Thymus (tissue), 11 donors: ENCODE results near the gene UTP18. TPM values are rescaled to one million over a fixed set of nuclear protein-coding genes. Genes with fewer than 3 reads are reported as not detected.

ENCODE experiments used
- DNase-seq, 9 donors: peaks; one replicate each; pipeline ENCODE4 v3.0.0-alpha.2; 2013; ENCODE audit warnings: low spot score in 9 of 9, low read depth in 6 of 9, missing footprints in 1 of 9
- H3K27ac ChIP-seq, 2 donors: one replicate each; pipeline ENCODE4 v1.5.1; 2013; ENCODE audit warnings: control low read depth in 1 of 2, low read depth in 1 of 2, low read length in 1 of 2, mild to moderate bottlenecking in 1 of 2, moderate library complexity in 1 of 2
- H3K27me3 ChIP-seq, 2 donors: one replicate each; pipeline ENCODE4 v1.5.1; 2013; ENCODE audit warnings: low read length in 1 of 2; ENCODE audit not compliant: control insufficient read depth in 2 of 2, insufficient read depth in 1 of 2
- H3K36me3 ChIP-seq, 2 donors: one replicate each; pipeline ENCODE4 v1.5.1; 2013; ENCODE audit warnings: low read length in 1 of 2, mild to moderate bottlenecking in 1 of 2, moderate library complexity in 1 of 2; ENCODE audit not compliant: control insufficient read depth in 2 of 2, insufficient read depth in 2 of 2
- H3K4me1 ChIP-seq, 2 donors: one replicate each; pipeline ENCODE4 v1.5.1; 2013; ENCODE audit warnings: low read length in 2 of 2; ENCODE audit not compliant: control insufficient read depth in 2 of 2, insufficient read depth in 2 of 2
- H3K4me3 ChIP-seq, 2 donors: one replicate each; pipeline ENCODE4 v1.5.1; 2013; ENCODE audit warnings: low read length in 2 of 2, control low read depth in 1 of 2, mild to moderate bottlenecking in 1 of 2
- H3K9me3 ChIP-seq, 2 donors: one replicate each; pipeline ENCODE4 v1.5.1; 2013; ENCODE audit warnings: low read length in 1 of 2, mild to moderate bottlenecking in 1 of 2; ENCODE audit not compliant: control insufficient read depth in 2 of 2, insufficient read depth in 1 of 2
- WGBS: extraction: QIAGEN DNeasy Blood & Tissue Kit; methylation state at CpG from one replicate; pipeline ENCODE4 v1.1.7; 2013; 5-methylcytosine and 5-hydroxymethylcytosine counted together
- polyA plus RNA-seq: library from polyadenylated mRNA; stranded (reverse); fragments of 200-250 nt; gene quantifications from one replicate; pipeline ENCODE4 v1.2.3, GENCODE V29; 2013
- total RNA-seq: library from RNA; stranded (reverse); fragments of 120-200 nt; gene quantifications from one replicate; pipeline ENCODE4 v1.2.4, GENCODE V29; 2013
- donor health status: healthy.

Gene UTP18
- total and polyA plus RNA-seq, 2 donors: 37.8 to 56.2 TPM

DNA sequence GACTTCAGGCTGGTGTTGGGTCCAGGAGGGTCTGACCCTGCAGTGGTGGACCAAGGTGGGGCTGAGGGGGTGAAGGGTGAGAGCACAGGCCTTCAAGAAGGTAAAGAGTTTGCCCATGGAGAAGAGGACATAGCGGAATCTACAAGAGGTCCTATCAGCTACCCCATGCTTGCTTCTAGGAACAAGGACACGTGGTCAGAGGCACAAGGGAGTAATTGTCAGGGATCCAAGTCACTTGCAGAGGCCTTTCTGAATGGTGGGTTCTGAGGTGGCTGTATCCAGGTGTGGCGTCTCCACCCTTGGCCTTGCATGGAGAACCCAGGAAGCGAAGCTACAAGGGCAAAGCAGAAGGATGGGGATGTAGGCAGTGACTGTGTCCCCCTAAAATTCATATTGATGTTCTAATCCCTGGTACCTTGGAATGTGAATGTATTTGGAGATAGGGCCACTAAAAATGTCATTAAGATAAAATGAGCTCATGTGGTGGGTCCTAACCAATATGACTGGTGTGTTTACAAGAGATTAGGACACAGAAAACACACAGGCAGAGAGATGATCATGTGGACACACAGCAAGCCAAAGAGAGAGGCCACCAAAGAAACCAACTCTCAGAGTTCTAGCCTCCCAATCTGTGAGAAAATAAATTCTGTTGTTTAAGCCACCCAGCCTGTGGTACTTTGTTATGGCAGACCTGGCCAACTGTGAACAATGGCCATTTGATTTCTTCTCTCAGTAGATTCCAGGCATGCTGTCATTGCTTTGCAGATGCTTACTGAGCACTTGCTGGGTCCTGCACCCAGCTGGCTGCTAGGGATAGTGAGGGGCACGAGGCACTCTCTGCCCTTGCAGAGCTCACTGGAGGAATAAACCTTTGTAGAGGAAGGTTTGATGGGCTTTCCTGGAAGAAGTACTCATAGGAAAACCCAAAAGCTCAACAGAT, 75.8 kb downstream of the UTP18 start:
- H3K4me3 ChIP-seq: no peak overlapping the region
- no peak for DNase-seq
- H3K36me3 ChIP-seq: no peaks in the 10 kb centered on the region
- H3K27ac ChIP-seq: no peak overlapping the region
- no peaks in the 10 kb centered on the region for H3K4me1 ChIP-seq
- WGBS: 81% methylated on average over 5 of the region's 5 CpGs
- peaks cover 0 to 2% of the 10 kb centered on the region in 2 donors for H3K27me3 ChIP-seq
- H3K9me3 ChIP-seq: no peaks in the 10 kb centered on the region

DNA sequence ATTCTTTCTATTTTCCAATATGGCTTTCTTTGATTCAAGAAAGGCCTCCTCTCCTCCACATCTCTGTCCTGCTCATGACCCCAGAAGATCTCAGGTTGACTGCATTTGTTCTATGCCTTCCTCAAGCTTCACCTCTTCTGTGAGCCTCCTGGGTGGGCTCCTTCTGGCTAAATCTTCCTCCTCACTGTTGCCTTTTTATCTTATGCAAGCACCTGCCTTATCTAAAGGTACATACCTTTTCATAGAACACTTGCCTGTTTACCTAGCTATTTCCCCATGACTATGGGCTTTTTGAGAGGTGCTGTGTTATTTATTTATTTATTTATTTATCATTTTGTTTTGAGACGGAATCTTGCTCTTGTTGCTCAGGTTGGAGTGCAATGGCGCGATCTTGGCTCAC, 81.1 kb downstream of the UTP18 start:
- no peak for DNase-seq
- no peak overlapping the region for H3K4me3 ChIP-seq
- no peak overlapping the region for H3K27ac ChIP-seq
- H3K36me3 ChIP-seq: no peaks in the 10 kb centered on the region
- no peaks in the 10 kb centered on the region for H3K4me1 ChIP-seq
- H3K9me3 ChIP-seq: no peaks in the 10 kb centered on the region
- WGBS: 96% methylated on average over 3 of the region's 3 CpGs
- peaks cover 0 to 2% of the 10 kb centered on the region in 2 donors for H3K27me3 ChIP-seq

DNA sequence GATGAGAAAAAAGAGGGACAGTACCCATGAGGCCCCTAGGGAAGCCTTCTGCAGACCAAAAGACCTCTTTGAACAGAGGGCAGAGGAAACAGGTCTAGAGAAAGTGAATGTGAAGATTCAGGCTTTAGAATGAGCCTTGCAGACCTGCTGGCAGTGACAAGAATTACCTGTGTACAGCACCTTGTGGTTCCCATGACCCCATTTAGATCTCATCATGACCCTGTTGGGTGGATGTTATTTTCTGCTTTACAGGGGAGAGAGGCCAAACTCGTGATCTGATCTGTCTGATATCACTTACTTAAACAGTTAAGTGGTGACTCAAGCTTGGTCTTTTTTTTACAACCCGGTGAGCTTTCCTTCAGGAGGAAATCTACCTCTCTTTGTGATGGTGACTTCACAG, 81.9 kb downstream of the UTP18 start:
- Histone ChIP-seq H3K36me3 (no peaks in the 10 kb centered on the region), H3K27ac (no peak overlapping the region), H3K9me3 (no peaks in the 10 kb centered on the region), H3K27me3 (peaks cover 0 to 2% of the 10 kb centered on the region in 2 donors), H3K4me1 (no peaks in the 10 kb centered on the region), H3K4me3 (no peak overlapping the region)
- WGBS: 75% methylated on average over 2 of the region's 2 CpGs
- no peak for DNase-seq

DNA sequence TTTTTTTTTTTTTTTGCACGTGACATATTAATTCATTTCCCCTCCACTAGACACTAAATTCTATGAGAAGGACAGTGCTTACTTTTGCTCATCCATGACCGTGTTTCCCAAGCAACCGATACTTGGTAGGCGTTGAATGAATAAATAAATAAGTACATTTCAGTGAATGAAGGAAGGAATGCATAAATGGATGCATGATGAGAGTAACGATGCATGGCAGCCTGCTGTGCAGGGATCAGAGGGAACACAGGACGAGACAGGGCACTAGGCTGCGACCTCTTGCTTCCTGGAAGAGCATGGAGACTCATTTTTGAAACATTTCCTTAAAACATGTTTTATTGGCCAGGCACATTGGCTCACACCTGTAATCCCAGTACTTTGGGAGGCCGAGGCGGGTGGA, 84.2 kb downstream of the UTP18 start:
- Histone ChIP-seq H3K36me3 (no peaks in the 10 kb centered on the region), H3K4me1 (no peaks in the 10 kb centered on the region), H3K9me3 (no peaks in the 10 kb centered on the region), H3K27ac (no peak overlapping the region), H3K27me3 (peaks cover 0 to 2% of the 10 kb centered on the region in 2 donors), H3K4me3 (no peak overlapping the region)
- WGBS: 88% methylated on average over 9 of the region's 9 CpGs
- no peak for DNase-seq

DNA sequence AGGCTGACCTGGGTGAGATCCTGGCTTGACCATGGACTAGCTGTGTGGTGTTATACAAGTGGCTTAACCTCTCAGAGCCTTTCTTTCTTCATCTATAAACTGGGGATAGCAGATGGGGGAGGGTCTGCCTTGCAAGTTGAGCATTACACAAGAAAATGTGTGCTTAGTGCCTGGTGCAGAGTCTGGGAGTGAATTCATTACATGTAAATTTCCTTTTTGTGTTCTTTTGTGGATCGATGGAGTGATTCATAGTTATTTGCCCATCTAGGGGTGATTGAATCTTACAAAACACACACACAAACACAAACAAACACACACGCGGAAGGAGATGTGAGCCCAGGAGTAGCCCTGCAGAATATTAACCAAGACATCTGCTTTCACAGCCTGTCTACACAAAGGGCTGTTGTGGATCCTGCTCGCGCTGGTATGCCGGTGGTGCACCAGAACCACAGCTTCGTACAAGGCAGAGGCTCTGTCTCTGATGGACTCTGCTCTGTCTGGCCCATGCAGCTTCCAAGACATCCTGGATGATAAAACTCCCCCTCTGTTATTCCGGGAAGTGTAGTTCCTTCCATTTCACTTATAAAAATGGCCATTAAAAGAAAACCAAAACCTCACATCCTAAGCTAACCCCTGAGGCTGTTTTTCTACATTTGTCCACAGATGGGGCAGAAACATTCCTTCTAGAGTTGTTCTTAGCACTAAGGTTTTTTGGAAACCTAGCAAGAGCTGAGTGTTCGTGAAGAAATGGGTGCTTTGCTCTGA, 86.1 kb downstream of the UTP18 start:
- DNase-seq: no peak
- Histone ChIP-seq H3K4me1 (no peaks in the 10 kb centered on the region), H3K9me3 (no peaks in the 10 kb centered on the region), H3K27me3 (peaks cover 0 to 2% of the 10 kb centered on the region in 2 donors), H3K36me3 (no peaks in the 10 kb centered on the region), H3K27ac (no peak overlapping the region), H3K4me3 (no peak overlapping the region)
- 88% methylated on average over 9 of the region's 9 CpGs for WGBS

Other genes with a start within 250 kb of the UTP18 start
- 37.3 TPM for gene SPAG9, start 139.7 kb upstream of the UTP18 start, total RNA-seq
- 35.6 TPM for gene SPAG9, start 139.7 kb upstream of the UTP18 start, polyA plus RNA-seq
- gene NME1, start 107.0 kb upstream of the UTP18 start, total RNA-seq: 141 TPM
- 58.5 TPM for gene NME1, start 107.0 kb upstream of the UTP18 start, polyA plus RNA-seq
- gene NME2, start 94.1 kb upstream of the UTP18 start, total RNA-seq: 392 TPM
- 382 TPM for gene NME2, start 94.1 kb upstream of the UTP18 start, polyA plus RNA-seq
- 19.2 TPM for gene MBTD1, start 497 bp upstream of the UTP18 start, total RNA-seq
- 19.5 TPM for gene MBTD1, start 497 bp upstream of the UTP18 start, polyA plus RNA-seq